IPS-11a (cell line): Measurements from ENCODE around the gene KIF5A.
"Not testable (repeated sequence)": the region's sequence is repeated elsewhere in the genome, so short reads cannot be mapped to it uniquely, and the experiment has no call there.

Experiments used
- H3K4me3 ChIP-seq: one replicate; pipeline ENCODE4 v1.5.1; 2013; ENCODE audit warnings: low read depth, low read length, control low read depth

KIF5A gene

DNA sequence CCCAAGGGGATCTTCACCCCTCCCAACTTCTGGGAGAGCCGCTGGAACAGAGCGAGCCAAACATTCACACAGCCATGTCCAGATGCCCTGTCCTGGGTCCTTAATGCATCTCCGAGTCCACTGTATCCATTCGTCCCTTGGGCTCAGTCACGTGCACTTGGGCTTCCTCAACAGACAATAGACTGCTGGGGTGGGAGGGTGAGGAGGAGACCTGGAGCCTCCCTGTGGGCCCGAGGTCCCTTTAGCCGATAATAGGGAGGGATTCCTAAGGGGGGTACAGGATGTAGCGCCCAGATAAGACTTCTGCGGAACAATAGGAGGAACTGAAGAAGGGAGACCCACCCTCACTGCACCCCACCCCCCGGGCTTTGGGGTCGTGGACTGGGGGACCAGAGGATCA lies 68.1 kb downstream of the KIF5A start:
- H3K4me3 ChIP-seq = no peak overlapping the region

DNA sequence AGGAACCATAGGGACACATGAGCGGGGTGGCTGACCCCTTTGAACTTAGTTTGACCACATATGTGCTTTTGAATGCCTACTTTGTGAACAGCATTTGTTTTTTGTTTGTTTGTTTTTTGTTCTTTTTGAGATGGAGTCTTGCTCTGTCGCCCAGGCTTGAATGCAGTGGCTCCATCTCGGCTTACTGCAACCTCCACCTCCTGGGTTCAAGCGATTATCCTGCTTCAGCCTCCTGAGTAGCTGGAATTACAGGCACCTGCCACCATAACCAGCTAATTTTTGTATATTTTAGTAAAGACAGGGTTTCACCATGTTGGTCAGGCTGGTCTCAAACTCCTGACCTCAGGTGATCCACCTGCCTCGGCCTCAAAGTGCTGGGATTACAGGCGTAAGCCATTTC lies 68.6 kb downstream of the KIF5A start:
- not testable (repeated sequence) for H3K4me3 ChIP-seq

DNA sequence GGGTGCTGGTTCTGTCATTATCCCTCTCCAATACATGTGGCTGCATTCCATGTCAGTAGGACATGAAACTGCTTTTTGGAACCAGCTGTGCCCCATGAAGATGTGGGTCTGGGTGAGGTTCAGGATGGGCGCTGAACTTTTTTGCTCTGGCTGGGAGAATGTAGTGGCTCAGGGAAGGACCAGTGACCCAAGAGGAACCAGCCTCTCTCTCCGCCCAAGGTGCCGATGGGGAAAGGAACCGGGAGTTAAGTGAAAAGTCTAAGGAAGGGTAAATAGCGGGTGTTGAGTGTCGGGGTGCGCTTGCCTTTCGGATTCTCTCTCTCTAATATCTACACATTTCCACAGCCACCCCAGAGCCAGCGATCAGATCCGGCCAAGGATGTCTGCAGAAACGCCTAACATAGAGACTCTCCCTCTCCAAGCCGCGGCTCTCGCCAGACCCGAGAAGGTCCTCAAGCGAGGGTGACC lies 69.2 kb downstream of the KIF5A start:
- peak overlapping the region; percentile 24 for H3K4me3 ChIP-seq

- H3K4me3 ChIP-seq = peak overlapping the region; percentile 24
Measured at GRCh38 chr12:57619434-57620244, 69.8 kb downstream of the KIF5A start.

GRCh38 chr12:57620245-57620935 lies 70.5 kb downstream of the KIF5A start:
- no peak overlapping the region for H3K4me3 ChIP-seq

DNA sequence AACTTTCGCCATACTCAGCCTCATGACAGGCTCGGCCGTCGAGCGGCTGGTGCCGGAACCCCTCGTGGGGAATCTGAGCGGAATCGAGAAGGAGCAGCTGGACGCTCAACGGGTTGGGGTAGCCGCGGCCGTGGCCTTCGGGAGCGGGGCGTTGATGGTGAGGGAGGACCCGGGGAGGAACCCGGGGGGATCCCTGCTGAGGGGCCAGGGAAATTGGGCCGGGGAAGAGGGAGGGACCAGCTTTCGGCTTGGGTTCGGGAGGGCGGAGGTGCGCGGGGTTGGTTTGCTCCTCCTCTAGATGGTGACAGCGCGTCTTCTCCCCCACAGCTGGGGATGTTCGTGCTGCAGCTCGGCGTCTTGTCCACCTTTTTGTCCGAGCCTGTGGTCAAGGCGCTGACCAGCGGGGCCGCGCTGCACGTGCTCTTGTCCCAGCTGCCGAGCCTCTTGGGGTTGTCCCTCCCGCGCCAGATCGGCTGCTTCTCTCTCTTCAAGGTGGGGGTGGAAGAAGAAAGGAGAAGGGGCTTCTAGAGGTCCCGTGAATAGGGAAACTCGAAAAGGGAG lies 71.2 kb downstream of the KIF5A start:
- H3K4me3 ChIP-seq = no peak overlapping the region

DNA sequence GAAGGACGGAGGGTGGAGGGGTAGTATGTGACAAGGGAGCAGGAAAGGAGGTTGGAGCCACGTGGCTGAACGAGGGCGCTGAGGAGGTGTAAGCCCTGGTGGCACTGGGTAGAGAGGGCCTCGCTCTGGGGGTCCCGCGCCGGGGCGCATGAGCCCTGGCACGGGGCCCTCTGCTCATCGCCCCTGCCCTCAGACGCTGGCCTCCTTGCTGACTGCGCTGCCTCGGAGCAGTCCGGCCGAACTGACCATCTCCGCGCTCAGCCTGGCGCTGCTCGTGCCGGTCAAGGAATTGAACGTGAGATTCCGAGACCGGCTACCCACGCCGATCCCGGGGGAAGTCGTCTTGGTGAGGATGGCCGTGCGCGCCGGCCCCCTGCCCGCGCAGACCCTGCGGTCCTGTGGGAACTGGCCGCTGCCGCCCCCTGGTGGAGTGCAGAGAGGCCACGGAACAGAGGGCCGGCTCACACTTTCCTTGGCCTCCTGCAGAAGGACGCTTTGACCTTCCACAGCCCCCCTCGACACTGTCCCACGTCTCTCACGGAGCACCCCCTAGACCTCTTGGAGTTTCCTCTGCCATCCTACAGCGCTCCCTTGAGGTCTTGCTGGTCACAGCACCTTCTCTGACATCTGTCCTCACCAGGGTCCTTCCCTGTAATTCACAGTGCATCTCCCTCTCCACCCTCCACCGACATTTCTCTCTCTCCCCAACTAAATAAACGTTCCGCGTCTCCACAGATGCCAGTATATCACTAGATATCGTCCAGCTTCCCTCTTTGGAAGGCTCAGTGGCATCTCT lies 71.9 kb downstream of the KIF5A start:
- peak overlapping the region; percentile 24 for H3K4me3 ChIP-seq

DNA sequence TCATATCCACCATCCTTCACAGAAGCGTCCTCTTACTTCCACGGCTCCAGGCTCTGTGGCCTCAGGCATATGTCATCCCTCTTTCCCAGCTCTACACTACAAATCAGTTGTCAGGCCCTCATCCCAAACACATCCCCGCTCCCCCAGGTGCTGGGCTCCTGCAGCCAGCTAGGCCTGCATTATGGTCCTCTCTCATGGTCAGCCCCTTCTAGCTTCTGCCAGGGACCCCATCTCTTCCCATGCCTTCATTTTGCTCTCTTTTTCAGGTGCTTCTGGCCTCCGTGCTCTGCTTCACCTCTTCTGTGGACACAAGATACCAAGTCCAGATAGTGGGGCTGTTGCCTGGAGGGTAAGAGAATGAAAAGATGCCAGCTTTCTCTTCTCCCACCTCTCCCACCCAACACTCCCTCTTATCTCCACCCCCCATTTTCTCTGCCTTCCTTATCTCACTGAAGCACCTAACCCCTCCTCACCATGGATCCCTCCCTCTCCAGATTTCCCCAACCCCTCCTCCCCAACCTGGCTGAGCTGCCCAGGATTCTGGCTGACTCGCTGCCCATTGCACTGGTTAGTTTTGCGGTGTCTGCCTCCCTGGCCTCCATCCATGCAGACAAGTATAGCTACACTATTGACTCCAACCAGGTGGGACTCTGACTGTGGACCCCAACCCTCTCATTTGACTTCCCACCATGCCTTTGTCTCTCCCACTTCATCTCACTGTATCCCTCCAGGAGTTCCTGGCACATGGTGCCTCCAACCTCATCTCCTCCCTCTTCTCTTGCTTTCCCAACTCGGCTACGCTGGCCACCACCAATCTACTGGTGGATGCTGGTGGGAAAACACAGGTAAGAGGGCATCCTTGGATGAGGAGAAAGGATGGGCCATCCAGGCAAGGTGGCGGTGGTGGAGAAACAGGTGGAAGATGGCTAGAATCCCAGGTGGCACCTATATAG lies 72.7 kb downstream of the KIF5A start:
- no peak overlapping the region for H3K4me3 ChIP-seq

DNA sequence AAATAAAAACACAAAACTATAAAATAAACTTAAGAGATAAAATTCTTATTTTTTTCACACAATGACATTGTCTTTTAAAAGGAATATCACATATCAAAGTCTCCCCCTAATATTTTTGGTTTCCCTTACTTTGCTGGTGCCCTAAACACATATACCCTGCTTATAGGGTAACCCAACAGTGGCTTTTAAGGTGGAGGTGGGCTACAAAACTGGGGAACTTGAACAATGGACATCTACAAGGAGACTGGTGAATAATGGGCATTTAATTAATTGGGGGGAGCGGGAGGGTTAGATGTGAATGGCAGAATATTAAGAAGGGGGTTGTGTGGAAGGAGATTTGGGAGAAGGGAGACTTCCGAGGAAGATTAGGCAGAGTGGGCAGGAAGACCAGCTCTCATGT lies 73.5 kb downstream of the KIF5A start:
- H3K4me3 ChIP-seq = no peak overlapping the region

- no peak overlapping the region for H3K4me3 ChIP-seq
Measured at GRCh38 chr12:57623811-57624390, 74.1 kb downstream of the KIF5A start.

DNA sequence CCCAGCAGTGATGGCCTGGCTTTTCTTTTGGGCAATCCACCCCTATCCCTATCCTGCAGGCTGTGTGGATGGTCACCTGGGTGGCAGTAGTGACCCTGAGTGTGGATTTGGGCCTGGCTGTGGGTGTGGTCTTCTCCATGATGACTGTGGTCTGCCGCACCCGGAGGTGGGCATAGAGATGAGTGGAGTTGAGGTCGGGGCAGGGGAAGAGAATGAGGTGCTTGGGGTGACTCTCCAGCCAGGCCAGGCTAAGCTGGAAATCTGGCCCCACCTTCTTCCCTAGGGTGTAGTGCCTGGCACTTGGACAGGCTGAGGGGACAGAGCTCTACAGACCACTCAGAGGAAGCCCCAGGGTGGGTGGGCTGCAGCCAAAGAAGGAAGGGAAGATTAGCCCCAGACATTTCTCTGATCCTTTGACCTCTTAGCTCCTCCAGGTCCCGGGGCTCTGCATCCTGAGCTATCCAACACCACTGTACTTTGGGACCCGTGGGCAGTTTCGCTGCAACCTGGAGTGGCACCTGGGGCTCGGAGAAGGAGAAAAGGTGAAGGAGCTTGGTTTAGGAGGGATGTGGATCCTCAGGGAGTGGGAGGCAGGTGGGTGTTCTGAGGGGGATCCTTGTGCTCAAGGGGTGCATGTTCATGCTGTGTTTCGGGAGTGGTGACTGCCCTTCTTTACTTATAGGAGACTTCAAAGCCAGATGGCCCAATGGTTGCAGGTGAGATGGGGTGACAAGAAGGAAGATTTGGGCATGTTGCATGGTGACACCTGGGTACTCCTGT lies 74.8 kb downstream of the KIF5A start:
- no peak overlapping the region for H3K4me3 ChIP-seq

GRCh38 chr12:57625261-57626032 lies 75.6 kb downstream of the KIF5A start:
- no peak overlapping the region for H3K4me3 ChIP-seq

DNA sequence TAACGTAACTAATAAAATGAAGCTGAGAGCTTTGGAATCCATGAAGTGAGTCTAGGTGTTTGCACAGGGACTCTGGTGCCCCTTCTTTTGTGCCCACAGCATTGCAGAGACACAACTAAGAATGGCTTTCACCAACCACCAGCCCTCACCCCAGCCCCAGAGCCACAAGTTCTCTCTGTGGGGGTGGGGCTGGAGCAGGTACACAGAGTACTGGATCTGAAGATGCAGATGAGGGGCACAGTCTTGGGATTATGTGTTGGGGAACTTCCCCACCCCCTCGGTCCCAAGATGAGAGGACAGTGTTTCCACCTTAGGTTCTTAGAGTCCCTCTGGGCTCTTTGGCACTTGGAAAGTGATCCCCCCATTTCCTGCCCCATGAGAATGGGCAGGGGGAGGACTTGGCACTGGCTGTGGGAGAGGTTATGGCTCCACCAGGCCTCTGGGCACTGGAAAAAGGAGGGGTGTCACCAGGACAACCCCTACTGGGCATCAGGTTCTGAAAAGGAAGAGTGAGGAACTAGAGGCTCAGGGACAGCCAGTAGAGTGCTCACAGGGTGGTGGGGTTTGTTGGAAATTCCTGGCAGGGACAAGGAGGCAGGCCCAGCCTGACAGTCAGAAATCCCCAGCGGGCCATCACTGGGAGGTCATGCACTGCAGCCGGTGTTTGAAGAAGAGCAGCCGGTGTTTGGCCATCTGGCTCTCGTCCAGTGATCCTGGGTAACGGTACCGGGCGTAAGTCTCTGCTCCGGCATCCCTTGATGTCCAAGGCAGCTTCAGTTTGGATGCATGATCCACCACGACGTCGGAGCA lies 76.5 kb downstream of the KIF5A start:
- no peak overlapping the region for H3K4me3 ChIP-seq

- no peak overlapping the region for H3K4me3 ChIP-seq
Measured at GRCh38 chr12:57626921-57627445, 77.1 kb downstream of the KIF5A start.

GRCh38 chr12:57627501-57628279 lies 77.8 kb downstream of the KIF5A start:
- H3K4me3 ChIP-seq = peak overlapping the region; percentile 0
